Stimulated activated CD8-positive, alpha-beta memory T cell treated with anti-CD3 and anti-CD28 coated beads, Interleukin-7, amount 100 ng/mL, for 4 hours (primary cell): ENCODE data around the gene FKRP.
A peak's percentile ranks its signal among the peaks of the same experiment; 100 is the strongest.
"Not testable (repeated sequence)": the region's sequence is repeated elsewhere in the genome, so short reads cannot be mapped to it uniquely, and the experiment has no call there.

Source experiments
- DNase-seq, 2 donors: peaks; one replicate each; pipeline ENCODE4 v3.0.0-alpha.2; 2020; ENCODE audit warnings: low read depth in 2 of 2

FKRP gene

GRCh38 chr19:46745521-46746280 lies at the start of gene FKRP:
TSS of gene FKRP (plus strand) at chr19:46746057. CDS start at chr19:46755451, 9,394 bp downstream.
- peak in 1 of 2 donors; percentile 38 for DNase-seq

GRCh38 chr19:46696866-46697203 lies 49.0 kb upstream of the FKRP start:
- DNase-seq, result no peak

GRCh38 chr19:46697204-46697960 lies 48.5 kb upstream of the FKRP start:
- no peak for DNase-seq

- no peak for DNase-seq
Measured at GRCh38 chr19:46698395-46699321, 47.2 kb upstream of the FKRP start.

- DNase-seq, result no peak
Measured at GRCh38 chr19:46700704-46701103, 45.2 kb upstream of the FKRP start.

GRCh38 chr19:46704379-46705076 lies 41.3 kb upstream of the FKRP start:
- peak; percentile 68 to 75 for DNase-seq

- DNase-seq, result no peak
Measured at GRCh38 chr19:46710687-46711086, 35.2 kb upstream of the FKRP start.

- DNase-seq, result not testable (repeated sequence)
Measured at GRCh38 chr19:46712768-46713338, 33.0 kb upstream of the FKRP start.

- DNase-seq, result peak; percentile 70 to 75
Measured at GRCh38 chr19:46713781-46714443, 31.9 kb upstream of the FKRP start.

GRCh38 chr19:46714444-46715106 lies 31.3 kb upstream of the FKRP start:
- peak in 1 of 2 donors; percentile 55 for DNase-seq

GRCh38 chr19:46715620-46715974 lies 30.3 kb upstream of the FKRP start:
- DNase-seq, result no peak

GRCh38 chr19:46715975-46716671 lies 29.7 kb upstream of the FKRP start:
- DNase-seq, result no peak

- no peak for DNase-seq
Measured at GRCh38 chr19:46716672-46717033, 29.2 kb upstream of the FKRP start.

- DNase-seq, result peak; percentile 78 to 83
Measured at GRCh38 chr19:46717034-46717715, 28.7 kb upstream of the FKRP start, which contains the start of gene PRKD2. TSS of gene PRKD2 (minus strand) at chr19:46717114. CDS start at chr19:46716370, 744 bp downstream.

GRCh38 chr19:46717716-46718143 lies 28.1 kb upstream of the FKRP start:
- DNase-seq, result no peak

GRCh38 chr19:46718157-46718933 lies 27.5 kb upstream of the FKRP start:
- peak; percentile 44 to 47 for DNase-seq

- no peak for DNase-seq
Measured at GRCh38 chr19:46718934-46719622, 26.8 kb upstream of the FKRP start.
